Measurements from ENCODE around the gene CD4.

DNA sequence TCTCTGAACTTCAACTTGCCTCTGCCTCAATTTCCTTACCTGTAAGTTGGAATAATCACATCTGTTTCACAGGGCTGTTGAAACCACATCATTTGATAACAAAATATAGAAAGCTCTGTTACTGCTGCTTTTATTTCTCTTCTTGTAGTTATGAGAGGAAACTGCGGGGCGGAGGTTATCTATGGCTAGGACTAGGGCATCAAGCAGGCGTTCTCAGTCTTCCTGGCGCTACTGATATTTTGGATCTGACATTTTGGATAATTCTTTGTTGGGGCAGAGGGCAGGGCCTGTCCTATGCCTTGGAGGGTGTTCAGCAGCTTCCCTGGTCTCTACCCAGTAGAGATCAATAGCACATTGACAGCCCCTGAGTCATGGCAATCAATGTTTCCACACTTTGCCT, 42.8 kb downstream of the CD4 start:
- TF ChIP-seq, protein P1, sequence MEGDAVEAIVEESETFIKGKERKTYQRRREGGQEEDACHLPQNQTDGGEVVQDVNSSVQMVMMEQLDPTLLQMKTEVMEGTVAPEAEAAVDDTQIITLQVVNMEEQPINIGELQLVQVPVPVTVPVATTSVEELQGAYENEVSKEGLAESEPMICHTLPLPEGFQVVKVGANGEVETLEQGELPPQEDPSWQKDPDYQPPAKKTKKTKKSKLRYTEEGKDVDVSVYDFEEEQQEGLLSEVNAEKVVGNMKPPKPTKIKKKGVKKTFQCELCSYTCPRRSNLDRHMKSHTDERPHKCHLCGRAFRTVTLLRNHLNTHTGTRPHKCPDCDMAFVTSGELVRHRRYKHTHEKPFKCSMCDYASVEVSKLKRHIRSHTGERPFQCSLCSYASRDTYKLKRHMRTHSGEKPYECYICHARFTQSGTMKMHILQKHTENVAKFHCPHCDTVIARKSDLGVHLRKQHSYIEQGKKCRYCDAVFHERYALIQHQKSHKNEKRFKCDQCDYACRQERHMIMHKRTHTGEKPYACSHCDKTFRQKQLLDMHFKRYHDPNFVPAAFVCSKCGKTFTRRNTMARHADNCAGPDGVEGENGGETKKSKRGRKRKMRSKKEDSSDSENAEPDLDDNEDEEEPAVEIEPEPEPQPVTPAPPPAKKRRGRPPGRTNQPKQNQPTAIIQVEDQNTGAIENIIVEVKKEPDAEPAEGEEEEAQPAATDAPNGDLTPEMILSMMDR (IDR thresholded peaks at IDR 0.05): no peak
- no peak for TF ChIP-seq POLR2A (IDR thresholded peaks at IDR 0.05)
